Keratinocyte (primary cell): ENCODE measurements around the gene ACSS2. TPM values are rescaled to one million over a fixed set of nuclear protein-coding genes. Genes with fewer than 3 reads are reported as not detected.

Source experiments
- DNase-seq: peaks from one replicate; pipeline ENCODE4 v3.0.0-alpha.2; 2011; ENCODE audit warnings: low read depth, missing footprints, low spot score
- FAIRE-seq: peaks from 2 replicates; lab custom pipeline; 2011; peaks lifted over from hg19 to GRCh38; lab: Jason Lieb, UNC
- H2AFZ ChIP-seq: 2 replicates; pipeline ENCODE4 v1.6.0; 2012; ENCODE audit warnings: low read length, control low read depth, inconsistent platforms; ENCODE audit not compliant: control insufficient read depth
- H3K27ac ChIP-seq: 2 replicates; pipeline ENCODE4 v1.5.1; 2011; ENCODE audit warnings: low read length; ENCODE audit not compliant: control insufficient read depth, insufficient read depth
- H3K27me3 ChIP-seq: 3 replicates; pipeline ENCODE4 v1.6.0; 2011; ENCODE audit warnings: low read length; ENCODE audit not compliant: control insufficient read depth, insufficient read depth; ENCODE audit errors: extremely low read depth
- H3K36me3 ChIP-seq, 2 experiments: 2 replicates in 1 of 2; 3 replicates in 1 of 2; pipeline ENCODE4 v1.5.1; 2011; ENCODE audit warnings: low read length in 2 of 2, mild to moderate bottlenecking in 1 of 2; ENCODE audit not compliant: control insufficient read depth in 2 of 2, insufficient read depth in 2 of 2; ENCODE audit errors: extremely low read depth in 1 of 2
- H3K4me1 ChIP-seq: 3 replicates; pipeline ENCODE4 v1.5.1; 2011; ENCODE audit warnings: low read length; ENCODE audit not compliant: control insufficient read depth, insufficient read depth; ENCODE audit errors: extremely low read depth
- H3K4me2 ChIP-seq: 3 replicates; pipeline ENCODE4 v1.6.0; 2011; ENCODE audit warnings: low read depth, low read length; ENCODE audit not compliant: control insufficient read depth, insufficient read depth; ENCODE audit errors: extremely low read depth
- H3K4me3 ChIP-seq, 3 experiments: fragments of 200-600 bp in 1 of 3; sonication (generic) in 1 of 3; 2 replicates in 2 of 3; 3 replicates in 1 of 3; pipeline ENCODE4 v1.5.1; 2011 to 2016; ENCODE audit warnings: low read length in 3 of 3, mild to moderate bottlenecking in 3 of 3, control low read depth in 2 of 3, inconsistent platforms in 1 of 3, low read depth in 1 of 3, mixed read lengths in 1 of 3, mixed run types in 1 of 3, moderate library complexity in 1 of 3; ENCODE audit not compliant: control insufficient read depth in 2 of 3, insufficient read depth in 2 of 3; ENCODE audit errors: extremely low read depth in 1 of 3
- H3K79me2 ChIP-seq: 2 replicates; pipeline ENCODE4 v1.6.0; 2012; ENCODE audit warnings: low read length; ENCODE audit not compliant: control insufficient read depth, insufficient read depth
- H3K9ac ChIP-seq: 3 replicates; pipeline ENCODE4 v1.6.0; 2011; ENCODE audit warnings: low read length; ENCODE audit not compliant: control insufficient read depth, insufficient read depth; ENCODE audit errors: extremely low read depth
- H3K9me1 ChIP-seq: 3 replicates; pipeline ENCODE4 v1.6.0; 2011; ENCODE audit warnings: low read length; ENCODE audit not compliant: control insufficient read depth, insufficient read depth; ENCODE audit errors: extremely low read depth
- H3K9me3 ChIP-seq: 2 replicates; pipeline ENCODE4 v1.5.1; 2012; ENCODE audit warnings: low read depth, low read length; ENCODE audit not compliant: control insufficient read depth
- H4K20me1 ChIP-seq: 3 replicates; pipeline ENCODE4 v1.6.0; 2011; ENCODE audit warnings: low read length; ENCODE audit not compliant: control insufficient read depth, insufficient read depth; ENCODE audit errors: extremely low read depth
- CTCF ChIP-seq, 3 experiments: IDR thresholded peaks in 1 of 3; conservative IDR thresholded peaks in 1 of 3; optimal IDR thresholded peaks in 1 of 3; 2 replicates in 2 of 3; 3 replicates in 1 of 3; pipeline versions ENCODE3 to v1.5.1; 2011; ENCODE audit warnings: low read length in 3 of 3, mild to moderate bottlenecking in 3 of 3, moderate library complexity in 2 of 3, control low read depth in 1 of 3, inconsistent platforms in 1 of 3; ENCODE audit not compliant: insufficient read depth in 2 of 3; ENCODE audit errors: extremely low read depth in 1 of 3
- EZH2 ChIP-seq: IDR thresholded peaks from one replicate; pipeline ENCODE4 v1.6.1; 2012; ENCODE audit warnings: inconsistent platforms, mild to moderate bottlenecking, low read length, moderate library complexity
- dilution Hi-C: fragments of 300-500 bp; cut with MboI; formaldehyde crosslinking; loops from one replicate; pipeline ENCODE4 v1.7.0; 2020; ENCODE audit warnings: low sequenced_read_pairs; ENCODE audit not compliant: extremely low pct_ligation_motif_present
- polyA plus RNA-seq, 5 experiments: library from polyadenylated mRNA; depleted of rRNA in 3 of 5; stranded (reverse) in 3 of 5; stranded (forward) in 1 of 5; unstranded in 1 of 5; fragments of >200 nt; gene quantifications; 1 replicate in 1 of 5; 2 replicates in 3 of 5; 3 replicates in 1 of 5; pipeline versions ENCODE4 v1.2.1 to v1.2.3, GENCODE V29; 2011 to 2012; ENCODE audit warnings: missing spikeins in 2 of 5, low read depth in 1 of 5, low replicate concordance in 1 of 5

Gene ACSS2
- polyA plus RNA-seq, 1 donor (not counting 4 experiments of a cell fraction or from before 2014, with no cell fraction given) = 90.6 TPM

GRCh38 chr20:34925341-34925740 lies 48.9 kb downstream of the ACSS2 start:
- no peak for FAIRE-seq
- dilution Hi-C loops = no loop called here
- no peak overlapping the region for H3K9ac ChIP-seq
- H3K9me1 ChIP-seq = no peaks in the 10 kb centered on the region
- peaks cover 27 to 73% of the 10 kb centered on the region in 2 experiments for H3K36me3 ChIP-seq
- TF ChIP-seq EZH2 (no peak), CTCF (optimal IDR thresholded peaks at IDR 0.05 in 1 of 3, IDR thresholded peaks at IDR 0.05 in 1 of 3, conservative IDR thresholded peaks at IDR 0.05 in 1 of 3; ENCODE audit: extremely low read depth in 1 of 3, insufficient read depth in 2 of 3, low read length in 3 of 3) (no peak)
- H3K27me3 ChIP-seq = no peaks in the 10 kb centered on the region
- no peak overlapping the region for H3K4me2 ChIP-seq
- no peaks in the 10 kb centered on the region for H4K20me1 ChIP-seq
- H3K79me2 ChIP-seq = no peaks in the 10 kb centered on the region
- H3K27ac ChIP-seq = no peak overlapping the region
- no peak overlapping the region for H3K4me3 ChIP-seq
- peaks cover 45% of the 10 kb centered on the region for H3K4me1 ChIP-seq
- DNase-seq = no peak
- no peaks in the 10 kb centered on the region for H3K9me3 ChIP-seq
- H2AFZ ChIP-seq = no peak overlapping the region

- Histone ChIP-seq H3K27me3 (no peaks in the 10 kb centered on the region), H2AFZ (no peak overlapping the region), H3K36me3 (peaks cover 23 to 76% of the 10 kb centered on the region in 2 experiments), H4K20me1 (no peaks in the 10 kb centered on the region), H3K27ac (no peak overlapping the region), H3K9me3 (no peaks in the 10 kb centered on the region), H3K9me1 (no peaks in the 10 kb centered on the region), H3K4me1 (peaks cover 46% of the 10 kb centered on the region), H3K4me2 (no peak overlapping the region), H3K4me3 (no peak overlapping the region), H3K9ac (no peak overlapping the region), H3K79me2 (no peaks in the 10 kb centered on the region)
- no peak for DNase-seq
- FAIRE-seq = no peak
- dilution Hi-C loops = no loop called here
- TF ChIP-seq CTCF (optimal IDR thresholded peaks at IDR 0.05 in 1 of 3, IDR thresholded peaks at IDR 0.05 in 1 of 3, conservative IDR thresholded peaks at IDR 0.05 in 1 of 3; ENCODE audit: extremely low read depth in 1 of 3, insufficient read depth in 2 of 3, low read length in 3 of 3) (no peak), EZH2 (no peak)
These were observed 49.6 kb downstream of the ACSS2 start for GRCh38 chr20:34925981-34926380.
